ENCODE results near the gene CTXN2. TPM values are rescaled to one million over a fixed set of nuclear protein-coding genes. Genes with fewer than 3 reads are reported as not detected.

Gene CTXN2
- total and polyA plus RNA-seq, 2 of the 13 experiments (the other 11 are each of a cell fraction or from before 2014, with no cell fraction given), result not detected

- TF ChIP-seq, protein P1, sequence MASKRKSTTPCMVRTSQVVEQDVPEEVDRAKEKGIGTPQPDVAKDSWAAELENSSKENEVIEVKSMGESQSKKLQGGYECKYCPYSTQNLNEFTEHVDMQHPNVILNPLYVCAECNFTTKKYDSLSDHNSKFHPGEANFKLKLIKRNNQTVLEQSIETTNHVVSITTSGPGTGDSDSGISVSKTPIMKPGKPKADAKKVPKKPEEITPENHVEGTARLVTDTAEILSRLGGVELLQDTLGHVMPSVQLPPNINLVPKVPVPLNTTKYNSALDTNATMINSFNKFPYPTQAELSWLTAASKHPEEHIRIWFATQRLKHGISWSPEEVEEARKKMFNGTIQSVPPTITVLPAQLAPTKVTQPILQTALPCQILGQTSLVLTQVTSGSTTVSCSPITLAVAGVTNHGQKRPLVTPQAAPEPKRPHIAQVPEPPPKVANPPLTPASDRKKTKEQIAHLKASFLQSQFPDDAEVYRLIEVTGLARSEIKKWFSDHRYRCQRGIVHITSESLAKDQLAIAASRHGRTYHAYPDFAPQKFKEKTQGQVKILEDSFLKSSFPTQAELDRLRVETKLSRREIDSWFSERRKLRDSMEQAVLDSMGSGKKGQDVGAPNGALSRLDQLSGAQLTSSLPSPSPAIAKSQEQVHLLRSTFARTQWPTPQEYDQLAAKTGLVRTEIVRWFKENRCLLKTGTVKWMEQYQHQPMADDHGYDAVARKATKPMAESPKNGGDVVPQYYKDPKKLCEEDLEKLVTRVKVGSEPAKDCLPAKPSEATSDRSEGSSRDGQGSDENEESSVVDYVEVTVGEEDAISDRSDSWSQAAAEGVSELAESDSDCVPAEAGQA (IDR thresholded peaks at IDR 0.05; ENCODE audit: low read depth), result no peak
- TF ChIP-seq, protein P1 (CRISPR knock-in tag; IDR thresholded peaks at IDR 0.05; ENCODE audit: borderline replicate concordance), result no peak
Measured at GRCh38 chr15:48222627-48223026, 31.2 kb downstream of the CTXN2 start (continued).

DNA sequence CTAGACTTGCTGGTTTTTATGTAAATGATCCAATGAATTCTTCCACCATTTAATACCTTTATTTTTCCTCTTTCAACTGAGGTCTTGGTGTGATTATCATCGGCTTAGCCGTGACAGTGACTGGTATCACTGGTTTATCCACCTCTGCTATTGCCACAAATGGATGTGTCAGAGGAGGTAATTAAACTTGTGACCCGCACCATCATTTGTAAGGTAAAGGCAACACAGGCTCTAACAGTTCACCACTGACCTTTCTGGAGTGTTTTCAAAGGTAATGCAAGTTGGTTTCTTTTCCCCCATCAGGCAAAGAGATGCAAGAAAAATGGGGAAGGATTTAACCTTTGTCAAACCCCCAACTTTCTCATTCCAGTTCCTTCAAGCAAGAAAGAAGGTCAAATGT is 34.3 kb downstream of the CTXN2 start:
- 0% methylated on average over 3 of the region's 3 CpGs for WGBS (ENCODE audit: low lambda C conversion rate)
- no peak overlapping the region for H3K4me2 ChIP-seq (ENCODE audit: low read depth, low read length)
- BruUV-seq (replicated peaks), result no TSS peak
- H3K79me2 ChIP-seq (ENCODE audit: insufficient read depth, low read length), result no peaks in the 10 kb centered on the region
- in situ Hi-C loops (cut with HindIII; ENCODE audit: extremely low pct_ligation_motif_present, low pct_unique_long_range_greater_than_20kb), result no loop called here
- intact Hi-C loops (cut with micrococcal nuclease; ENCODE audit: unreplicated experiment), result no loop called here
- ATAC-seq (no peak), FAIRE-seq (no peak), DNase-seq (ENCODE audit: low spot score) (no peak)
- H3K36me3 ChIP-seq (replicated peaks in 1 of 2; ENCODE audit: control insufficient read depth in 1 of 2, insufficient read depth in 2 of 2, low read length in 2 of 2), result no peaks in the 10 kb centered on the region
- no peaks in the 10 kb centered on the region for H3K4me1 ChIP-seq (ENCODE audit: insufficient read depth, low read length)
- H3K27me3 ChIP-seq (ENCODE audit: control insufficient read depth in 1 of 2, insufficient read depth in 2 of 2, low read length in 2 of 2), result peaks cover 0 to 1% of the 10 kb centered on the region in 2 experiments; a peak in 1 of 5 replicates
- POLR2A ChIA-PET, result no interaction called here
- H3K27ac ChIP-seq (ENCODE audit: extremely low read length, insufficient read depth, low read length), result no peak overlapping the region
- no peaks in the 10 kb centered on the region for H3K9me3 ChIP-seq (ENCODE audit: low read length)
- H2AFZ ChIP-seq (ENCODE audit: low read length), result no peak overlapping the region
- CTCF ChIA-PET (ENCODE audit: low intra/inter-chr PET ratio, low total read pairs), result no interaction called here
- no peak overlapping the region for H3K4me3 ChIP-seq (replicated peaks in 1 of 3; ENCODE audit: insufficient read depth in 1 of 3, low read depth in 2 of 3, low read length in 3 of 3)
- H3K9ac ChIP-seq (ENCODE audit: insufficient read depth, low read depth, low read length), result no peak overlapping the region
- no peaks in the 10 kb centered on the region for H4K20me1 ChIP-seq (ENCODE audit: insufficient read depth, low read length)
- TF ChIP-seq ISL2 (CRISPR knock-in tag; IDR thresholded peaks at IDR 0.05), result no peak
- no peak for TF ChIP-seq ZNF746 (CRISPR knock-in tag; IDR thresholded peaks at IDR 0.05)
- TF ChIP-seq ZZZ3 (CRISPR knock-in tag; IDR thresholded peaks at IDR 0.05; ENCODE audit: borderline replicate concordance), result no peak
- TF ChIP-seq ATF7 (IDR thresholded peaks at IDR 0.05), result no peak
- no peak for TF ChIP-seq ATF7 (CRISPR knock-in tag; IDR thresholded peaks at IDR 0.05)
- TF ChIP-seq, protein P2, sequence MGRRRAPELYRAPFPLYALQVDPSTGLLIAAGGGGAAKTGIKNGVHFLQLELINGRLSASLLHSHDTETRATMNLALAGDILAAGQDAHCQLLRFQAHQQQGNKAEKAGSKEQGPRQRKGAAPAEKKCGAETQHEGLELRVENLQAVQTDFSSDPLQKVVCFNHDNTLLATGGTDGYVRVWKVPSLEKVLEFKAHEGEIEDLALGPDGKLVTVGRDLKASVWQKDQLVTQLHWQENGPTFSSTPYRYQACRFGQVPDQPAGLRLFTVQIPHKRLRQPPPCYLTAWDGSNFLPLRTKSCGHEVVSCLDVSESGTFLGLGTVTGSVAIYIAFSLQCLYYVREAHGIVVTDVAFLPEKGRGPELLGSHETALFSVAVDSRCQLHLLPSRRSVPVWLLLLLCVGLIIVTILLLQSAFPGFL (CRISPR knock-in tag; IDR thresholded peaks at IDR 0.05), result no peak
- TF ChIP-seq ZNF777 (CRISPR knock-in tag; IDR thresholded peaks at IDR 0.05), result no peak
- no peak for TF ChIP-seq ZNF570 (CRISPR knock-in tag; IDR thresholded peaks at IDR 0.05; ENCODE audit: borderline replicate concordance)
- no peak for TF ChIP-seq ZNF431 (CRISPR knock-in tag; IDR thresholded peaks at IDR 0.05; ENCODE audit: borderline replicate concordance, low read depth)
- no peak for TF ChIP-seq ZNF782 (CRISPR knock-in tag; IDR thresholded peaks at IDR 0.05; ENCODE audit: borderline replicate concordance)
- no peak for TF ChIP-seq HNRNPLL (IDR thresholded peaks at IDR 0.05; ENCODE audit: low read depth, low read length, poor library complexity, severe bottlenecking)
- TF ChIP-seq ZNF30 (CRISPR knock-in tag; IDR thresholded peaks at IDR 0.05), result no peak
- TF ChIP-seq SRSF1 (optimal IDR thresholded peaks at IDR 0.05; ENCODE audit: low read depth, low read length), result no peak
- no peak for TF ChIP-seq ZNF512 (CRISPR knock-in tag; IDR thresholded peaks at IDR 0.05)
- no peak for TF ChIP-seq KDM1A (CRISPR knock-in tag; IDR thresholded peaks at IDR 0.05)

All from HepG2 (cell line).